KOPT-K1 (cell line): ENCODE results near the gene TNIP1.

Source experiments
- H3K27ac ChIP-seq: fragments of 200-600 bp; sonication (generic); 2 replicates; pipeline ENCODE4 v1.5.1; 2016; ENCODE audit warnings: antibody characterized with exemption, mild to moderate bottlenecking, low read depth, low read length; ENCODE audit not compliant: poor library complexity, severe bottlenecking
- H3K36me3 ChIP-seq: fragments of 200-600 bp; sonication (generic); 2 replicates; pipeline ENCODE4 v1.5.1; 2017; ENCODE audit warnings: antibody characterized with exemption, mild to moderate bottlenecking, low read length, moderate library complexity; ENCODE audit not compliant: insufficient read depth
- H3K9me3 ChIP-seq: fragments of 200-600 bp; sonication (generic); 2 replicates; pipeline ENCODE4 v1.5.1; 2017; ENCODE audit warnings: antibody characterized with exemption, low read length, mild to moderate bottlenecking; ENCODE audit not compliant: insufficient read depth, poor library complexity, severe bottlenecking

The TNIP1 gene

GRCh38 chr5:151036556-151036955, 44.3 kb downstream of the TNIP1 start:
- peaks cover 100% of the 10 kb centered on the region for H3K36me3 ChIP-seq
- H3K9me3 ChIP-seq = no peaks in the 10 kb centered on the region
- no peak overlapping the region for H3K27ac ChIP-seq

- H3K27ac ChIP-seq = no peak overlapping the region
- H3K36me3 ChIP-seq = peaks cover 100% of the 10 kb centered on the region
- H3K9me3 ChIP-seq = no peaks in the 10 kb centered on the region
Measured at GRCh38 chr5:151034422-151035379, 46.1 kb downstream of the TNIP1 start.

GRCh38 chr5:151033217-151033934, 47.5 kb downstream of the TNIP1 start:
- Histone ChIP-seq H3K9me3 (no peaks in the 10 kb centered on the region), H3K36me3 (peaks cover 100% of the 10 kb centered on the region), H3K27ac (no peak overlapping the region)

- no peaks in the 10 kb centered on the region for H3K9me3 ChIP-seq
- no peak overlapping the region for H3K27ac ChIP-seq
- H3K36me3 ChIP-seq = peaks cover 94% of the 10 kb centered on the region
Measured at GRCh38 chr5:151031554-151031953, 49.3 kb downstream of the TNIP1 start.

- Histone ChIP-seq H3K27ac (no peak overlapping the region), H3K9me3 (no peaks in the 10 kb centered on the region), H3K36me3 (peaks cover 83% of the 10 kb centered on the region)
Measured at GRCh38 chr5:151030379-151030778, 50.5 kb downstream of the TNIP1 start.

GRCh38 chr5:151030056-151030336, 50.8 kb downstream of the TNIP1 start:
- Histone ChIP-seq H3K9me3 (no peaks in the 10 kb centered on the region), H3K27ac (no peak overlapping the region), H3K36me3 (peaks cover 79% of the 10 kb centered on the region)

- H3K9me3 ChIP-seq = no peaks in the 10 kb centered on the region
- H3K36me3 ChIP-seq = peaks cover 74% of the 10 kb centered on the region
- no peak overlapping the region for H3K27ac ChIP-seq
Measured at GRCh38 chr5:151029179-151030055, 51.4 kb downstream of the TNIP1 start.

GRCh38 chr5:151028717-151029116, 52.1 kb downstream of the TNIP1 start:
- Histone ChIP-seq H3K9me3 (no peaks in the 10 kb centered on the region), H3K36me3 (peaks cover 67% of the 10 kb centered on the region), H3K27ac (no peak overlapping the region)

- no peaks in the 10 kb centered on the region for H3K9me3 ChIP-seq
- H3K36me3 ChIP-seq = peaks cover 60% of the 10 kb centered on the region
- H3K27ac ChIP-seq = no peak overlapping the region
Measured at GRCh38 chr5:151027961-151028479, 52.8 kb downstream of the TNIP1 start.

GRCh38 chr5:151026679-151027078, 54.2 kb downstream of the TNIP1 start:
- no peak overlapping the region for H3K27ac ChIP-seq
- no peaks in the 10 kb centered on the region for H3K9me3 ChIP-seq
- peaks cover 46% of the 10 kb centered on the region for H3K36me3 ChIP-seq

- H3K9me3 ChIP-seq = no peaks in the 10 kb centered on the region
- H3K36me3 ChIP-seq = peaks cover 40% of the 10 kb centered on the region
- no peak overlapping the region for H3K27ac ChIP-seq
Measured at GRCh38 chr5:151026088-151026487, 54.7 kb downstream of the TNIP1 start.

- Histone ChIP-seq H3K9me3 (no peaks in the 10 kb centered on the region), H3K27ac (no peak overlapping the region), H3K36me3 (peaks cover 32% of the 10 kb centered on the region)
Measured at GRCh38 chr5:151025250-151025606, 55.6 kb downstream of the TNIP1 start.

GRCh38 chr5:151024440-151025249, 56.2 kb downstream of the TNIP1 start:
- Histone ChIP-seq H3K36me3 (peaks cover 26% of the 10 kb centered on the region), H3K9me3 (no peaks in the 10 kb centered on the region), H3K27ac (no peak overlapping the region)

GRCh38 chr5:151023651-151024050, 57.2 kb downstream of the TNIP1 start:
- Histone ChIP-seq H3K27ac (no peak overlapping the region), H3K9me3 (no peaks in the 10 kb centered on the region), H3K36me3 (peaks cover 16% of the 10 kb centered on the region)
